Measurements from ENCODE around the gene DPY30. TPM values are rescaled to one million over a fixed set of nuclear protein-coding genes. Genes with fewer than 3 reads are reported as not detected.

The DPY30 gene
- total and polyA plus RNA-seq, 2 of the 4 experiments (the other 2 are of a cell fraction): 65.2 to 85.2 TPM

DNA sequence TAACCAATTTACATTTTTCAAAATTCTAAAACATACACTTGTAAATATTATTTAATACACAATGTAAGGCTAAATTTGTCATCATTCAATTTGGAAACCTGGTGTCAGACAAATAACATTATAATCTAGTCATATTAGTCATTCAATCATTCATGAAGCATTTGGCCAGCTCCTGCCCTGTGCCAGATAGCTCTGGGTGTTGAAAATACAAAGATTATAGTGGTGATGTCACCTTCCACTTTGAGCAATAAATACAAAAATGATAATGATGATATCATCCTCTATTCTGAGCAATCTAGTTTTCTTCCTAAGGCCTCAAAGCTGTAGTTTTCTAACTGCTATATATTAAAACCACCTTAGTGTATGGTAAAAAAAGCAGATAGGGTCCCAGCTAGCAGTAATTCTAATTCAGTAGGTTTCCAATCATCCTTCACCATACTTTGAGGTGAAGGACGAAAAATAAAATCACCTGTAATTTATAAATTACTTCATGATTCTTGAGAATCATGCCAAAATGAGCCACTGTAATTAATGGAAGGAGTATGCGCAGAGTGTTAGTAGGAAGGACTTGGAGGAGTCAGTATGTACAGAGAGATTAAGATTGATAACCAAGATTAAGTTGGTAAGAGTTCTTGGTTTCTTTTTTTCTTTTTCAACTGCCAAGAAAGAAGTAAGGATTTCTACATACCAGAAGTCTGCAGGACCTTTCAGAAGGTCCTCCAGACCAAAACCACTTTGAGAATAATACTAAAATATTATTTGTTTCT lies 52.0 kb downstream of the DPY30 start:
- DNase-seq: peak; percentile 76
- H3K4me2 ChIP-seq (ENCODE audit: low read depth, low read length): no peak overlapping the region
- intact Hi-C loops (cut with micrococcal nuclease): no loop called here
- POLR2A ChIA-PET (ENCODE audit: unreplicated experiment): no interaction called here
- H3K23ac ChIP-seq (ENCODE audit: low read depth, low read length): no peak overlapping the region
- no peaks in the 10 kb centered on the region for H3K27me3 ChIP-seq (ENCODE audit: control insufficient read depth, insufficient read depth, low read length)
- no peaks in the 10 kb centered on the region for H3K9me1 ChIP-seq (ENCODE audit: insufficient read depth, low read length)
- no peak overlapping the region for H3K4ac ChIP-seq (ENCODE audit: low read depth, low read length)
- no peak overlapping the region for H3K14ac ChIP-seq (replicated peaks; ENCODE audit: low read depth, low read length)
- no peak overlapping the region for H3K27ac ChIP-seq (ENCODE audit: insufficient read depth, low read length)
- H2BK20ac ChIP-seq (ENCODE audit: low read depth, low read length): no peak overlapping the region
- CTCF ChIA-PET: interaction anchor here (0.6 kb wide), 1 partner anchor 1275 kb away, joined by 4 read pairs; no protein-coding TSS in a partner anchor
- peak; percentile 57; the same call in 1 of the 2 replicates for ATAC-seq (ENCODE audit: low read depth)
- H2AK5ac ChIP-seq (ENCODE audit: low read depth, low read length): no peak overlapping the region
- no peak overlapping the region for H2AFZ ChIP-seq (replicated peaks; ENCODE audit: low read length, poor library complexity)
- H4K5ac ChIP-seq (ENCODE audit: low read depth, low read length): no peak overlapping the region
- H3K4me1 ChIP-seq (ENCODE audit: control insufficient read depth, insufficient read depth, low read length): no peaks in the 10 kb centered on the region; the same call in 1 of the 2 replicates
- no peak overlapping the region for H2BK5ac ChIP-seq (ENCODE audit: low read depth, low read length, poor library complexity, severe bottlenecking)
- H3K18ac ChIP-seq (ENCODE audit: low read depth, low read length): no peak overlapping the region
- no peak overlapping the region for H4K91ac ChIP-seq (ENCODE audit: insufficient read depth, low read depth, low read length)
- peaks cover 29% of the 10 kb centered on the region for H4K20me1 ChIP-seq (ENCODE audit: insufficient read depth, low read length)
- H3K4me3 ChIP-seq (ENCODE audit: insufficient read depth, low read depth, low read length): no peak overlapping the region
- H3K9me3 ChIP-seq (ENCODE audit: control insufficient read depth, insufficient read depth, low read length): no peaks in the 10 kb centered on the region
- no peak overlapping the region for H2BK15ac ChIP-seq (ENCODE audit: low read depth, low read length)
- H4K8ac ChIP-seq (ENCODE audit: low read depth in 2 of 2, low read length in 2 of 2): no peak overlapping the region
- peaks cover 10 to 28% of the 10 kb centered on the region in 2 experiments; a peak in 3 of 4 replicates for H3K79me1 ChIP-seq (ENCODE audit: low read depth in 1 of 2, low read length in 2 of 2)
- dilution Hi-C loops (cut with HindIII; ENCODE audit: low sequenced_read_pairs, unreplicated experiment): no loop called here
- no peak overlapping the region for H3K56ac ChIP-seq (ENCODE audit: extremely low read depth, insufficient read depth, low read length)
- TF ChIP-seq CEBPB (IDR thresholded peaks at IDR 0.05; ENCODE audit: low read depth, low read length) (peak; percentile 74), RAD21 (IDR thresholded peaks at IDR 0.05; ENCODE audit: low read length) (no peak), MAFK (IDR thresholded peaks at IDR 0.05; ENCODE audit: low read depth, low read length) (no peak), RCOR1 (IDR thresholded peaks at IDR 0.05; ENCODE audit: insufficient replicate concordance, low read length) (no peak), MXI1 (IDR thresholded peaks at IDR 0.05; ENCODE audit: borderline replicate concordance, low read depth, low read length) (no peak), BHLHE40 (IDR thresholded peaks at IDR 0.05; ENCODE audit: low read depth, low read length) (0 out of 2 replicates have a peak, but pooled peaks have one; percentile 14), POLR2A (IDR thresholded peaks at IDR 0.05; ENCODE audit: low read depth, low read length) (no peak), MAZ (IDR thresholded peaks at IDR 0.05; ENCODE audit: borderline replicate concordance, low read depth, low read length) (no peak)
- TF ChIP-seq, protein P1, sequence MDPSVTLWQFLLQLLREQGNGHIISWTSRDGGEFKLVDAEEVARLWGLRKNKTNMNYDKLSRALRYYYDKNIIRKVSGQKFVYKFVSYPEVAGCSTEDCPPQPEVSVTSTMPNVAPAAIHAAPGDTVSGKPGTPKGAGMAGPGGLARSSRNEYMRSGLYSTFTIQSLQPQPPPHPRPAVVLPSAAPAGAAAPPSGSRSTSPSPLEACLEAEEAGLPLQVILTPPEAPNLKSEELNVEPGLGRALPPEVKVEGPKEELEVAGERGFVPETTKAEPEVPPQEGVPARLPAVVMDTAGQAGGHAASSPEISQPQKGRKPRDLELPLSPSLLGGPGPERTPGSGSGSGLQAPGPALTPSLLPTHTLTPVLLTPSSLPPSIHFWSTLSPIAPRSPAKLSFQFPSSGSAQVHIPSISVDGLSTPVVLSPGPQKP (IDR thresholded peaks at IDR 0.05; ENCODE audit: borderline replicate concordance, low read depth, low read length): no peak
- WGBS, 2 experiments (ENCODE audit: extremely low coverage in 2 of 2, insufficient read length in 1 of 2): no CpG with 5 or more reads among the region's 2 CpGs
- no peak overlapping the region for H3K9ac ChIP-seq (ENCODE audit: low read depth, low read length)
- no peaks in the 10 kb centered on the region for H3K36me3 ChIP-seq (ENCODE audit: control insufficient read depth, insufficient read depth, low read length)
- no TSS peak for BruUV-seq (replicated peaks)
- H2AK9ac ChIP-seq (replicated peaks; ENCODE audit: low read depth, low read length, poor library complexity): no peak overlapping the region
- in situ Hi-C loops (cut with MboI; ENCODE audit: low sequenced_read_pairs): no loop called here
- no peak overlapping the region for H2BK120ac ChIP-seq (ENCODE audit: low read depth, low read length)
